Fibroblast of skin of right quadriceps (primary cell): ENCODE results near the gene ANK3.
A peak's percentile ranks its signal among the peaks of the same experiment; 100 is the strongest.

Experiments used
- DNase-seq: peaks from one replicate; pipeline ENCODE4 v3.0.0-alpha.2; 2013

The ANK3 gene

DNA sequence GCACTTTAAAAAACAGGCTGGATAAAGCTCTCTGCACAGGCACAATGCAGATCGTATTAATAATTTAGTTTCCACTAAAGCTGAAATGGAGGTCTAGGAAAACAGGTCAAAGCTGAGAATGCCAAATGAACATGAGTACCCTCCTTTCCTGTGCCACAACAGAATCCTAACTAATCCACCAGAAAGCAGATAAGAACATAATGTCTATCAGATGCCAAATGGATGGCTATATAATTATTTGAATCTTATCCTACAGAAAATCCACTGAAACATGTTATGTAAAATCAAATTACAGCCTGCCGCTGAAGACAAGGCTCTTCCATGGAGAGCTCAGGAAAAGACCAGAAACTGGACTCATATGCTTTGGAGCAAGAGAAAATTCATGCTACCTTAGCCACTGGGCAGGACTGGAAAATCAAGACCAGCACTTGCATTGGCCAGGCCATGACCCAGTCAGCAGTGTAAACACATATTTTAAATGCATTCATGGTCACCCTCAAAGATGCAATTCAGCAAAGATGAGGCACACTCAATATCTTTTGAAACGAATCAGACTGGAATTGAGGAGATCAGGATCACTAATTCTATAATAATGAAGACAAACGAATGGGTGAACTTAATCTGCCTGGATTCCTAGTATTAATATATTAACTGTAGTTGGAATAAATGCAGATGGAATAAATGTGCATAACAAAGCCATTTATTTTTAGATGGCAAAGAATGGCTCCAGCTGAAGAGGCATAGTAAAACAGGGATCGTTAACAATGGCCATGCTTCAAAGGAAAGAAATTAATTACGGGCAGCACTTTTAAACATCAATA lies 13.2 kb downstream of the ANK3 start:
- no peak for DNase-seq

DNA sequence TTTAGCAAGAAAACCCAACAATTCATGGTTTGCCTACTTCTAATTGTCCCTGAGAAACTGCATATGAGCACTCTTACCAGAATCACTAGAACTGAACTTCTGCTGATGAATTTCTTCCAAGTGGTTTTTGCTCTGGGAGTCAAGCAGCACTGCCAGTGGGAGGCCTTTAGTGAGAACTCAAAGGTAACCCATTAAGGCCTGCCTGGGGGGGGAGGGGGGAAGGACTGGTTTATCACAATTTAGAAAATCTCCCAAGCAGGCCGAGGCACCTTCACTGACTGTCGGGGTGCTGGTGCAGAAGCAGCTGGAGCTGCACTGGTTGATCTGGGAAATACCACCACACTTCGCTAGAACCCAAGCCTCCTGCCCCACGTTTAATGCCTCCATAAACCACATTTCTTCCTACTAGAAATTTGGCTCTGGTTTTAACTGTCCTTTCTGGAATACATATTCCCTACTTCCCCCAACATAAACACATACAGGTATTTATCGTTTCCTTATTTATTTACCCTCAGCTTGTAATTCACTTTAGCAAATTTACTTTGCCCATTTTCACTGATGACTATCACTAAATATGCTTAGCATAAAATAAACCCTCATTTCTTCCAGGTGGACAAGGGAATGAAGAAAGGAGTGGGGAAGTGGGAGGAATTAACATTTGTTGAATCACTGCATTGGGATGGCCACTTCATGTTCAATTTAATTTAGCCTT lies 14.2 kb downstream of the ANK3 start:
- no peak for DNase-seq

DNA sequence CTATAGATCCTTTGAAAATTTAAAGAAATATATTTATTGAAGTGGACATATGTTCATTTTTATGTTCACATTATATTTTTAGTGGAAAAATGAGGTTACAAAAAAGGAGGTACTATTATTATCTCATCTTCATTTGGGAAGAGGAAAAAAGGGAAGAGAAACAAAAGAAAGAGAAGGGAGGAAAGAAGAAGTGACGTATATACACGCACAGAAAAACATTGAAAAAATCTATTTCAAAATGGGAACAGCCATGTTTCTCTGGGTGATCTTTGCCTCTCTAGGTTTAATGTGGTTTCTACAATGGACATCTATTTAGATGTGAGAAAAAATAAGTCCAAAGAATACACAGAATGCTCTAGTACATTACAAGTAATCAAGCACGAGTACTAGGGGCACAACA lies 14.8 kb downstream of the ANK3 start:
- DNase-seq: no peak

DNA sequence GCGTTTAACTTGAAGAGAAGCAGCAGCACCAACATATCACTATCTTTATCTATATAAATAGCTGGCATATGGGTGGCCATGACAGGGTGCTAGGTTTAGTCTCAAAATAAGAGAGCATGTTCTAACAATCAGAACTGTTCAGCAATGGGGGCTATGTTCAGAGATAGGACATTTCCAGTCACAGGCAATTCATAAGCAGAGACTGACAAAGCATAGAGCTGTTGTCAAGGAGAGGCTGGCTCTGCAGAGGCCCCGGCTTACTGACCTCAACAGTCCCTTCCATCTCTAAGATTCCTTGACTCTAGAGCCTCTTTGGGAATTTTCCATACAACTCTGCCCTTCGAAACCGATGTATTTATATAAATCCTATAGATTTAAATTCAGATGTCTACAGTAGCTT lies 17.2 kb downstream of the ANK3 start:
- DNase-seq: no peak

DNA sequence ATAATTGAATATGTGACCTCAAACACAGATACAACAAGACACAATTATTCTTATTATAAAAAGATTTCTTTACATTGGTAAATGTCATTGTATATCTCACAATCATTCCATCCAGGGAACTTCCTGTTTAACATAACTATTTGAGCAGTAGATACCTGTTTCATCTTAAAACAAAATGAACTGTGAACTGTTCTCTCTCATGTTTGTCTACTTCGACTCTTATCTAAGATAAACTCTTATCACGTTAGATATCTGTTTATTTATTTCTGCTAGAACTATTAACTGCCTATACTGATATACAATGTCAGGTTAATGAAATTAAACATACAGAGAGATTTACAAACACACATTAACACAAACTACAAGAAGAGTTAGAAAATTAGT lies 20.1 kb downstream of the ANK3 start:
- no peak for DNase-seq

DNA sequence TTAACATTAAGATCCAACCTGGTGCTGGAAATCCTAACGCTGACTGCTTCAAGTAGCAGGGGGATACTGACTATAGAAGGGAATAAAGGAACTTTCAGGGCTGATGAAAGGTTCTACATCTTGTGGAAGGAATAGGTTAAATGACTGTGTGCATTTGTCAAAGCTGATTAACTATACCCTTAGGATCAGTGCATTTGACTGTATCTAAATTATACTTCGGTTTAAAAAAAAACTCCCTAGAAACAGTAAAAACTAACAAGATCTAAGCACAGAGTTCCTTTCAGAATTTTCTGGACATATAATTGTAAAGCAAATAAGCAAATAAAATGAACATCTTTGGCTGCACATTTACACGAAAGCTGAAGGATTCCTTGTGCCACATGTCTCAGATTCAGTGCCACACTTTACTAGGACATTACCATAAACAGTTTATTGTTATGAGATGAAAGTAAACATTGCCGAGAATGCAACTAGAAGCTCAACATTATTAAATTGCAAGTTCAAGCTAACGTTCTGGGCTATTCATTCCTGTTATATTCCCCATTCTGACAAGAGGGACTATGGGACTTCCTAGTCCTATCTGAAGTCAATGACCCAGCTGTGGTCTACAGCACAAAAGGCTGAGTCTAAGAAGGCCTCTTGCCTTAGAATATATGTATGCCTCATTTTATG lies 20.7 kb downstream of the ANK3 start:
- no peak for DNase-seq

DNA sequence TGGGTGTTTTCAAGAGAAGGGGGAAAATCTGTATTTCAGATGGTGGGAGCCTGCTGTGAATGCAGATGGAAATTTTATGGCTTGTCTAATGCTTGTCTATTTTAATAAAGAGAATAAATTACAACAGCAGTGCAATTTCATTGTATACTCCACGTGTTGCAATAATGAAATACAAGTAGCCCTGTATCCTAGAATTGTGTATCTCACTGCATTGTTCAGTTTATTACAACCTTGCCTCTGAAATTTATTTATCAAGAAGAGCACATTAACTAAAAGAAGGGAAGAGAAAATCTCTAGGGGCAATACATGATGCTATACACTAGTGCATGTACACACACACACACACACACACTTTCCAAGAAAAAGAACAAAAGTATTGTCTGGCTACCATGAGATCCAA lies 21.8 kb downstream of the ANK3 start:
- DNase-seq: no peak

DNA sequence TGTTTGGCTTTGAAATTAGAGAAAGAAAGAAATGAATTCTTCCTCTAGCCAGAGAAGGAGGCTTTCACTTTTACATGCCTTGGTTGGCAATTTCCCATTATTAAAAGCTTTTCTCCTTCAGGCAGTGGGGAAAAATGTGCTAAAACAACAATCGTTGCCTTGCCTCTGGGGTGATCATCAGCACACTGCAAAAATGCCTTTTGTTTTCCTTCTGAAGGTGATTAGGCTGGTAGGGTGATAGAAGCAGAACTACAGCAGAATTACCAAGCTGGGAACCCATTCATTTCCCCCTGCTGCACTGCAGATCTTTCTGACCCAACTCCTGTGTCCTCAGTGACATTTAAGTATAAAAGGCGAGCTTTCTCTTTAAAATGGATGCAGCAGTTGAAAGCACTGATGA lies 22.2 kb downstream of the ANK3 start:
- no peak for DNase-seq

DNA sequence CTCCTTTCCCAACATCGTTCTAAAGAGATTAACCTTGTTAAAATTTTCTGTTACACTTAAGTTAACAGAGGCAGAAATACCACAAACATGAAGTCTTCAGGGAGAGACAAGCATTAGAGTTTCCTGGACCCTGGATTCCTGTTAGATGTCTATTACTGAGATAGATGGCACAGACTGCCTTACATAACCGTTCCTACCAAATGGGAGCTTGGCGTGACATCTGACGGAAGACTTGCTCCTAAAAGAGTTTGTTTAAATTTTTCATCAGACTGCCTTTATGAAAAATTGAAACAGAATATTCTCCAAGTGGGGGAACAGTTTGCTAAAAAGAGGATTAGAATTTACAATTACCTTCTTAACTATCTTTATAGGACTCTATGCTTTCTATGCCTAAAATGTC lies 22.7 kb downstream of the ANK3 start:
- no peak for DNase-seq

DNA sequence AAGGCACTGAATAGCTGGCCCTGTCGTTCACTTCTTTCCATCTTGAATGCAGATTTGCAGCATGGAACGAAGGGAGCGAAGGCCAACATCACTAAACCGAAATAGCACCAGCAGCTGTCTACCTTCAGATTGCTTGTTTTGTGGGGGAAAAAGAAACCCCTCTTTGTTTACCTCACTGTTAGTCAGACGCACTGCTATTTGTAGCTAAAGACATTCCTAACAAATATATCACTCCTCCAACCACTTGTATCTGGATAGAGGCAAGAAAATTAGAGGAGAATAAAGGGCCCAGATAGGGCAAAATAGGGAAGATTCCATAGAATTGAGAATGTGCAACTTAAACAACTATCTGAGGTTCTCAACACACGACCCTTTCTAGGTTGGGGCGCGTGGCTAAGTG lies 26.5 kb downstream of the ANK3 start:
- peak; percentile 32 for DNase-seq

DNA sequence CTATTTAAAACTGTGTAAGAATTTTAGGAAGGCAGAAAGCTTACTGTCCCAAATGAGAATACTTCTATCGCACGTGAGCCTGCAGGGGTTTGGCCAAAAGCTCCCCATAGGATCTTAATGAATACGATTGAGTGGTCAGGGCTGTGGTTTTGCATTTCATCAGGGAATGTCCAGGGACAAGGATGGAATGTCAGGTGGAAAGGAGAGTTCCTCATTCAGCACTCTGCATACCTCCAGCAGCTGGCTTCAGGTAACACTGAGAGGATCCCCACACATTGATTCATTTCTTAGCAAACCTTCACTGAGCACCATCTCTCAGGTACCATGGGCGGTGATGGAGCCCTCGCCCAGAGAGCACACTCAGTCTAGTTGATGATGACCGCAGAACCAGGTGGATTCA lies 27.2 kb downstream of the ANK3 start:
- DNase-seq: no peak

DNA sequence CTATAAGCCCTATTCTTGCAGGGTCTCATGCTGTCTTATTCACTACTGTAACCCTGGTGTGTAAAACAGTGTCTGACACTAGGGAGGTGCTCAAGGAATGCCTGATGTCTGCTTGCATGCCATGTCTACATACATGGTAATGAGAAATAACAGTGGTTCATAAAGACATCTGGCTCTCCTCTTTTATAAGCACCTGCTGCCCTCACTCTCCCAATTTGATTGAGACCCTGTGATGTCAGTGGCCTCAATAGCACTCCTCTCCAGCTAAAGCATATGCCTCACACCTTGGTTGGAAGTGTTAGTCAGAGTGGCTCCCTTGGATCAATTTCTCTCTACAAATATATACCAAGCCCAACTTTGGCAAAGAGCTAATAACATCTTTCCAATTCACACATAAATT lies 30.6 kb downstream of the ANK3 start:
- DNase-seq: no peak

DNA sequence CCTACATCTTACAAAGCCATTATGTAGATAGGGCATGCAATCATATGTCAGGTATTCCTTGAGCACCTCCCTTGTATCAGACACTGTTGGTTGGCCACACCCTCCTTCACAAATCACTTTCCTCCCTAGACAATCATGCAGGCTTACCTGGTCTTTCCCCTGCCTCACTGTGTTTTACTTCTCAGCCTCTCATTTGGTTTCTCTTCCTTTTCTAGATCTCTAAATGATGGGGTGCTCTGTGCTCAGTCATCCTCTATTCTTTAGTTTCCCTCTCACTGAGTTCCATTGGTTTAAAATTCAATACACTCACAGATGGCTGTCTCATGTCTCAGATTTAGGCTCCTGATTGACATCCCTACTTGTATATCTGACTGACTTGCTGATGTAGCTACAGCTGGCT lies 31.4 kb downstream of the ANK3 start:
- DNase-seq: no peak

DNA sequence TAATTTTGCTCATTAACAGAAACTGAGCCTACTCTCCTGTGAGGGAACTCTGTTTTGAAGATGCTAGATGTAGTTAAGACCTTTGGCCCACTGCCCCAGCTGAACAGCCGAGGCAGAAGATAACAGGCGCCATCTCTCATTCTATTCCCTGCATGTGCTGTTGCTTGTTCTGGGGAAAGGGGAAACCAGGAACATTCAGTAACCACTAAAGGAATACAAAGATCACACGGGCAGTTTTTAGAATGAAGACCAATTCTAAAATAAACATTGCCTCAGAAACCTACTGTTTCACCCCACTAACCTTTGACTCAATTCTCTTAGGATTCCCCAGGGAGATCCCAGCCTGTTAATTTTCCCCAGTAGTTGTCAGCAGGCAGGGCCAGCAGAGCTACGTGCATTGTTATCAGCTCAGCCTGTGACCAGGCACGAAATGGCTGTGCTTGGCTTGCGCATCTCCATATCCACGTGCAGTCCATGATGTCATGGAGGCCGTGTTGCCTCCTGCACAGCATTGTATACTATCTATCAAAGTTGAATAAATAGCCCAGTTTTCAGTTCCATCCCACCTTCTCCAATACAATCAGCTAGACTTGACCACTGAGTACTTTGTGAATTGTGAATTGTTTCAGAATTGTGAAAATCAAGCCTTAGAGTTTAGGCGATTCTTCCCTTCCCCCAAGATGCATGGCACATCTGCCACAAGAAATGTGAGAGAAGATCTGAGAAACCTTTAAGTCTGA lies 36.0 kb downstream of the ANK3 start:
- DNase-seq: peak; percentile 35

DNA sequence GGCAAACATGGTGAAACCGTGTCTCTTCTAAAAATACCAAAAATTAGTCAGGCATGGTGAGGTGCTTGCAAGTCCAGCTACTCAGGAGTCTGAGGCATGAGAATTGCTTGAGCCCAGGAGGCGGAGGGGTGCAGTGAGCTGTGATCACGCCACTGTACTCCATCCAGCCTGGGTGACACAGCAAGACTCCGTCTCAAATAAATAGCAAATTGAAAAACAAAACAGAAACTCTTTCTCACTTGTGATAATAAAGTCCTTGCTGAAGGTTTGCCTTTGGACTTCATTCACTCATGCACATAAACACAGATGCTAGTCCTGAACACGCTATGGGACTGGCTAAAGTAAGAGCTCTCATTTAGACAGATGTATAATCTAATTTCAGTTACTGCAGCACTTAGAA lies 37.6 kb downstream of the ANK3 start:
- no peak for DNase-seq

DNA sequence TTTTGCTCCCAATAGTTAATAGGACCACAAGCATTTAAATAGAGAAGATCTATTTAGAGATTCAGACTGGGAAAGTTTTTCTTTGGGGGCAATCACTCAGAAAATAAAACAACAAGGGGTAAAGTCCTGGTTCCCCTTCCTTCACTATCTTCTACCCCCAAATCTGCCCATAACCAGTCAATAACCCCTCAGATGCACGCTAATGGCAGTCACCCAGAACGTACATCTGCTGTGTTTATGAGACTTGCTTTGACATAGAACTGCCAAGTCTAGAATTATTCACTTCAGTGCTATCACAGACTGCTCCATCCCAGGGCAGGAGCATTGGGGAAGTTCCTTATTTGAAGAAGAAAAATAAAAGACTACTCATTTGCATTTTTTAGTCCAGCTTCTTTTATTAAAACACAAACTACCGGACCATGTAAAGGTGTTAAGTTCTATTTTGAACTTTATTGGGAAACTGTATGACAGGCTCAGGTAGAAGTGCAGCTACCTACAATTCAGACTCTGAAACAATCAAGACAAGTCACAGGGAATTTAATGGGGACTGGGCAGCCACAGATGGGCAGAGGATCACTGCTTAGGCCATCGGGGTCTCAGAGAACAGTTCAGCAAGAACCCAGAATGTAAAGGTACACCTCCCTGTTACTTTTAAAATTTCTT lies 38.4 kb downstream of the ANK3 start:
- DNase-seq: no peak

DNA sequence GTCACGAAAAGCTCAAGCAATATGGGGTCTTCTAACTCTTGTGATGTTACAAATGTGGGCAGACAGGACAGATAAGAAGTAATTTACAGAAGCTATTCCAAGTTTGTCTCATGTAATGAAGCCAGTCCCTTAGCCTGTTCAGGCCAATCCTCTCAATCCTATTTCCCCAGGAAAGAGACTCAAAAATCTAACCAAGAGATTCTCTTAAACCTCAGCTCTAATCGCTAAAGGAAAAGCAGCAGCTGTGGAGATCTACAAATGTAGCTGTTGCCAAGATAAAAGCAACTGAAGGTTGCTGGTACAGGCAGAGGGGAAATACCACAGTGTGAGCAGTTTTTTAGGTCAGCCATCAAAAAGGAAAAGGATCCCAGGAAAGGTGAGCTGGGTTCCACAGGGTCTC lies 39.3 kb downstream of the ANK3 start:
- DNase-seq: no peak

DNA sequence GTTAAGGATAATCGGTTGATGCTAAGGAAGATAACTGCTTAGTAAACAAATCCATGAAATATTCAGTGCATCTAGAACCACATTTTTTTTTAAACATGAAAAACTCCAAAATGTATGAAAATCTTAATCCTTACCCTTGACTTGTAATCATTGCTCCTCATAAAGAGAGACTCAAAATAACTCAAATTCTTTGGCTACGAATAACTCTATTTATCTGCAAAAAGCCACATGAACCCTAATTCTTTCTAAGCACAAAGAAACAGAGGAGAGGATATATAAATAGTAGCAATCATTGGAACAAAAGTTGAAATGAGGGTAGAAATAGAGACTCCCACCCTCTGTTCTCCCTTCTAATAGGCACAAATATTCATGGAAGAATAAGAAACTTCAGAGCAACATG lies 40.2 kb downstream of the ANK3 start:
- peak; percentile 53 for DNase-seq

DNA sequence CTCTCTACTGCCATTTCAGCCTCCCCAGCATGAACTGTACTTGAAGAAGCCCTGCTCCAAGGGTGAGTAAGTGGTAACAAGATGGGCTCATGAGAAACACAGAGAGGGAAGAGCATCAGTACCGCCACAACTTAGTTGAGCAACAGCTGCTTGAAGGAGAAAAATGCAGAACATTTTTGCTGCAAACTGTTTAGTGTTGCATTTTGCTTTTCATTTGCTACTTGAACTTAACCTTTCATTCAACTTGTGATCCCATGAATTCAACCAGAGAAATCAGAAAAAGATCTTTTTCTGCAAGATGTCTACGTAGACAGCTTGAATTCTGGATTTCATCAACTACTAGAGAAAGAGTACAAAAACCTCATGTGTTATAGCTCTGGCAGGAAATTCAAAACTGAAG lies 40.7 kb downstream of the ANK3 start:
- DNase-seq: peak; percentile 38

DNA sequence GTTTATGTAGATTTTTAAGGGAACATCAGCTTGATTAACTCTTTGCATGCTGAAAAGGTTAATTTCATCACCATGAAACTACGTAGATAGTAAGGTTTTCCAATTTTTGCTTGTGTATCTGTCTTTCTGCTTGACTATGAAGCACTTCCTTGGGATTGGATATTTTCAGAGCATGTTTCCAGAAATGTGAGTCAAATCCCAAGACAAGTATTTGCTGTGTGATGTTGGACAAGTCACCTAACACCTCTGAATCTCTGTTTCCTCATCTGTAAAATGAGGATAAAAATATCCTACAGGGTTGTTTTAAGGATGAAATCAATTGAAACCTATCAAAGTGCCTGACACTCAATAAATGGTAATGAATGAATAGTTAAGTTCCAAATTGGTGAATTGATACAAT lies 42.4 kb downstream of the ANK3 start:
- no peak for DNase-seq

DNA sequence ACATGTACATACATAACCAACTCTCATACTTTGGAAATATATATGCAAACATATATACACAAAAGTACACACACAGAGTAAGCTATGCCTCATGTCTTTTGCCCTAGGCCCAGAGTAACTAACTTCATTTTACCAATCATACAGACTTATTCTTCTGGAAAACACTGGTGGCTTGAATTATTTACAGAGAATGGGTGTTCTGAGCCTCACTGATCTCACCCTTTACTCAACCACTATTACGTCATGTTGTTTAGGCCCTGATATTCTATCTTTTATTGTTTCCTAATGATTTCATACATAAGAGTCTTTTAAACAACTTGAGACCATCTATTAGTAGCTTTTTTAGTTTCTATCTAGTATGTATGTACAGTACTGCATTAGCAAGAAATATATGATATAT lies 43.0 kb downstream of the ANK3 start:
- no peak for DNase-seq

DNA sequence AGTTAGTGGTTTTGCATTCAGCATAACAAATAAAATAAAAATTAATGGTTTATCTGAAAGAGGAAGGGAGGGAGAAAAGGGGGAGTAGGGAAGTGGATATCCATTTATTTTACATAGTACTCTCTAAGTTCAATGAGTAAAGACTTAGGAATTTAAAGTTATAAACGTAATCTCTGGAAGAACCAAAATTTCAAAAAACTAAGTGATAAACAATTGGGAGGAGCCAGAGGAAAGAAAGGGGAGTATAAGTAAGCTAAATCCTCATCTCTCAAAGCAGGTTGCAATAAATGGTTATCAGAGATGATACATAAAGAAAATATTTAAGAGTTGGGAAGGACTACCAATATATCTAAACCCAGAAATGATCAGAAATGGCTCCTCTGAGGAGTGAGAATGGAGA lies 46.4 kb downstream of the ANK3 start:
- DNase-seq: no peak

DNA sequence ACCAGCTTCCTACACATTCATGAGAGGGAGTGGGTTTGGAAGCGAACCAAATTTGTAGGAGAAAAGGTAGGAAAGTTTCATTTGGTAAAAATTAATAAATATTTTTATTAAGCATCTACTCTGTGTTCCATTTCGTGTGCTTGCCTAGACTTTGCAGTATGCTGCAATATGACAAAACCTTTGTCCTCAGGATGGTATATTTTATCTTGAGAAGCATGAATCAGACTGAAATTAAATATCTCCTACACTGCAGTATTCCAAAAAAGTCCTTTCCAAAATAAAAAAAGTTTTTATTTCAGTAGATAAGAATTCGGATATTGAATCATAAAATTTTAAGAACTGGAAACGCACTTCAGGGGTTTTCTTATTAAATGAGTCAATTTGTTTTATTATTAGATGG lies 47.7 kb downstream of the ANK3 start:
- DNase-seq: no peak
